GM18526 (cell line): Measurements from ENCODE around the gene DEGS1.

Experiments
- POLR2A ChIP-seq: IDR thresholded peaks from 3 replicates; pipeline ENCODE4 v1.6.1; 2011; ENCODE audit not compliant: insufficient read length; ENCODE audit errors: extremely low read depth

DEGS1 gene

DNA sequence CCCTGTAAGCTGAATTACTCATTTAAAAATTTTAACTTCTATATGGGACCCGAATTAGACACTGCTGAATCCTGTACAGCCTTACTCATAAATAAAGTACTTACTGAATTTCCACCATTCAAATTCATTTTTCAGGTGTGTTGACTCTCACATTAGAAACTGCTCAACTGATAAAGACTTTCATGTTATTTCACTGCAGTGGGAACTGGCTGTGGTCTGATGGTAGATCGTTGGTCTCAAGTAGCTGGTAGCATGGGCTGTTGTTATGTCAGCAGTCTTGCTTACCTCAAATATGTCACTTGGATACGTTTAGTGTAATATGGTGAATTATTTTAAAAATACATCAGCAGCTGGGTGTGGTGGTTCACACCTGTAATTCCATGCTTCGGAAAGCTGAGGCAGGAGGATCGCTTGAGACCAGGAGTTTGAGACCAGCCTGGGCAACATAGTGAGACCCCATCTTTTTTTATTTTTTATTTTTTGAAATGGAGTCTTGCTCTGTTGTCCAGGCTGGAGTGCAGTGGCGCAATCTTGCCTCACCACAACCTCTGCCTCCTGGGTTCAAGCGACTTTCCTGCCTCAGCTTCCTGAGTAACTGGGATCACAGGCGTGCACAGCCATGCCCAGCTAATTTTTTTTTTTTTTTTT lies 10.4 kb downstream of the DEGS1 start:
- no peak for TF ChIP-seq POLR2A

- no peak for TF ChIP-seq POLR2A
Measured at GRCh38 chr1:224196813-224197600, 14.0 kb downstream of the DEGS1 start.

GRCh38 chr1:224198572-224198971 lies 15.5 kb downstream of the DEGS1 start:
- no peak for TF ChIP-seq POLR2A

- TF ChIP-seq POLR2A, result no peak
Measured at GRCh38 chr1:224199679-224200078, 16.6 kb downstream of the DEGS1 start.

- TF ChIP-seq POLR2A, result no peak
Measured at GRCh38 chr1:224201383-224201782, 18.3 kb downstream of the DEGS1 start.

DNA sequence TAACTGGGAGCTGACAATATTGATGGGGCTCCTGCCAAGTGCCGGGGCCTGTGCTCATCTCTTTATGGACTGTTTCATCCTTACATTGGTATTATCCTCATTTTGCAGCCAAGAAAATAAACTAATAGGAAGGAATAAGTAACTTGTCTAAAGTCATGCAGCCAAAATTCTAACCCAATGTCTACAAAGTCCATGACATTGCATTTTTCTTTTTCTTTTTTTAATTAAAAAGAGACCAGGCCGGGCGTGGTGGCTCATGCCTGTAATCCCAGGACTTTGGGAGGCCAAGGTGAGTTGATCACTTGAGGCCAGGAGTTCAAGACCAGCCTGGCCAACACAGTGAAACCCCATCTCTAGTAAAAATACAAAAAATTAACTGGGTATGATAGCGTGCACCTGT lies 18.8 kb downstream of the DEGS1 start:
- no peak for TF ChIP-seq POLR2A

GRCh38 chr1:224203243-224204016 lies 20.4 kb downstream of the DEGS1 start:
- TF ChIP-seq POLR2A, result no peak

DNA sequence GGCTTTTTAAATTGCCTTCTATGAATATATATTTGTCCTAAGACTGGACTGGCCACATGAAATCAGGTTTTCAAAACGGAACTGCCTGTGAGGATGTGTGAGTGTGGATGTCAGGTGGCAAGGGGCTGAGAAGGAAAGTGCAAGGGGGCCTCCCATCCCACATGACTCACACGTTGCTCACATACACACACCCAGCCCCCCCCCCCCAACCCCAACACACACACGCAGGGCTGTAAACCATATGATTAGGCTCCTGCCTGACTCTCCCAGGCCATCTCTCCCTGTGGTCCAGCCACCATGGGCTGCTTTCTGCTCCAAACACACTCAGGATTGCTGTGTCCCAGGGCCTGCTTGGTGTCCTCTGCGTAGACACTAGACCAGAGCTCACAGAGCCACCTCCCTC lies 22.4 kb downstream of the DEGS1 start:
- TF ChIP-seq POLR2A, result no peak

- TF ChIP-seq POLR2A, result no peak
Measured at GRCh38 chr1:224211206-224211962, 28.3 kb downstream of the DEGS1 start.

DNA sequence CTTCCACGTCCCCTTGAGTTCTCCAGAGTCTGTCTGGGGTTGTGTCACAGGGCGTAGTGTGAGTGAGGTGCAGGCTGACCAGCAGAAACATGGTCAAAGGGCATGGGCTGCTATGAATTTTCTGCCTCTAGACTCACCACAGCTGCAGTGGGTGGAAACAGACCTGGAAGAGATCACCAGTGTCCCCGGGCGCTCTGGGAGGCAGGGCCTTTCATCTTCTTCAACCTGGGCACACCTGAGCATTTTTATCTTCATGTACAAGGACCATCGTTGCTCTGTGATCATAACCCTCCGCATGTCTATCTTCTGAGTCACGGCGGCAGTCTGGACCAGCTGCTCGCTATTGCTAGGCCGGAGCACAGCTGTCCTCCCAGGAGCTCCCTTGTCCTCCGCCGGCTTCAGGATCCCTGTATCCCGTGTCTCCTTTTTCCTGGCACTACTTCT lies 29.6 kb downstream of the DEGS1 start:
- no peak for TF ChIP-seq POLR2A

DNA sequence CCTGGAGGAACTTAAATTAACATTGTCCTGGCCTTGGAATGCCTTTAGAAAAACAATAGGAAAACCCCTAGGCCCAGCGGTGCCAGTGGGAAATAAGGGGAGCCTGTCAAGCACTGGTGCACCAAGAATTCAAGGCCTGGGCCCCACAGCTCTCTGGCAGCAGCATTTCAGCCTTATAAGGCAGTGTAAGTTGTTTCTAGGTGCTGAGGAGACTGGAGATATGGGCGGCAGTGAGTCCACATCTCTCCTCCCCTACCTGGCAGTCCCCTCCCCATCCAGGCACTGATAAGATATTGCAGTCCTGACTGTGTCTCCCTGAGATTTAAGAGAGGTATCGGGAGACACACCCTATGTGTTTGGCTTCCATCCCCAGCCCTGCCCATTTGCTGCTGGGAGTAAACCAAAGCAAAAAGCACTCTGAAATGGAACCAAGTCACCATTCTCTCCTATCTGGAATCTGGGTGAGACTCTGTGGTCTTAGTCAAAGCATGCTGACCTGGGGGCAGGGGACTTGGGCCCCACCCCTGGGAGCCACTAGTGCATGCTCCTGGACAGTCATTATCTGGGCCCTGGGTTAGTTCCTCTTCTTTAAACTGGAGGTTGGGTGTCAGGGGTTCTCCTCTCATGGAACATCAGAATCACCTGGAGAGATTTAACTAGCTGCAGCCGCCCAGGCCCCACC lies 30.5 kb downstream of the DEGS1 start:
- no peak for TF ChIP-seq POLR2A

DNA sequence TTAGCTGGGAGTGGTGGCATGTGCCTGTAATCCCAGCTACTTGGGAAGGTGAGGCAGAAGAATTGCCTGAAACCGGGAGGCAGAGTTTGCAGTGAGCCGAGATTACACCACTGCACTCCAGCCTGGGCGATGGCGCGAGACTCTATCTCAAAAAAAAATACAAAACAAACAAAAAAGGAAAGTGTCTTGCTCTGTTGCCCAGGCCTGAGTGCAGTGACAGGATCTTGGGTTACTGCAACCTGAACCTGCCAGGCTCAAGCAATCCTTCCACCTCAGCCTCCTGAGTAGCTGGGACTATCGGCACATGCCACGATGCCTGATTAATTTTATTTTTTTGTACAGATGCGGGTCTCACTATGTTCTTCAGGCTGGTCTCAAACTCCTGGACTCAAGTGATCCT lies 33.3 kb downstream of the DEGS1 start:
- no peak for TF ChIP-seq POLR2A

DNA sequence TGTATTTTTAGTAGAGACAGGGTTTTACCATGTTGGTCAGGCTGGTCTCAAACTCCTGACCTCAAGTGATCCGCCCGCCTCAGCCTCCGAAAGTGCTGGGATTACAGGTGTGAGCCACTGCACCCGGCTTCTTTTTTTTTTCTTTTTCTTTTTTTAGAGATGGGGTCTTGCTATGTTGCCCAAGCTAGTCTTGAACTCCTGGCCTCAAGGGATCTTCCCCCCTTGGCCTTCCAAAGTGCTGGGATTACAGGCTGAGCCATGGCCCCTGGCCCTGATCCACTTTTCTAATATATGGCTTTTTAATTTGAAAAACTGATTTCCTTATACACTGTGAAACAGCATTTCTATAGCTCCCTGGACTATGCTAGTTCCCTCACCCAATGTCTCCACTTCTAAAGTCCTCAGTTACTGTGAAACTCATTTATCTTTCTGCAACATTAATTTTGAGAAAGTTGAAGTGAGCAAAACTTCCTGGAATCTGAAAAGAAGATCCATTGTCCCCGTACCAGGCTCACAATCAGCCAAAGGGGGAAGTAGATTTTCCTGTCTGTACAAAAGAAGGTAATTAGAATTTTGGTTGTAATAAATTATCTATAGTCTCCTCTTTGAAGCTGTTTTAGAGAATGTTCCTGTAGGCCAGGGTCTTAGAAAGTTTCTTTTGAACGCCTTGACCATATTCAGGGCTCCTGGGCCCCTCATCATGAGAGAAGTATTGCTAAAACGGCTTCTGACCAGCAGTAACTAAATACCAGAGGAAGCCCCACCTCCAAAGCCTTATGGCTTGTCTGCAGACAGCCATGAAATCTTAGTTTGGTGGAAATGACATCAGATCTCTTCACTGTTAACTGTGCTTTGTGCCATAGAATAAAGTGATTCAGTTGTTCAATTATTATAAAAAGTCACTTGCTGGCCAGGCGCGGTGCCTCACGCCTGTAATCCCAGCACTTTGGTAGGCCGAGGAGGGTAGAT lies 34.9 kb downstream of the DEGS1 start:
- TF ChIP-seq POLR2A, result no peak
